Bronchus fibroblast of lung (primary cell): ENCODE measurements around the gene OSBPL9. TPM values are rescaled to one million over a fixed set of nuclear protein-coding genes. Genes with fewer than 3 reads are reported as not detected.

Experiments used
- total RNA-seq: library from RNA; depleted of rRNA; stranded (reverse); fragments of >200 nt; gene quantifications from 2 replicates; pipeline ENCODE4 v1.2.3, GENCODE V29; 2015

The OSBPL9 gene, protein sequence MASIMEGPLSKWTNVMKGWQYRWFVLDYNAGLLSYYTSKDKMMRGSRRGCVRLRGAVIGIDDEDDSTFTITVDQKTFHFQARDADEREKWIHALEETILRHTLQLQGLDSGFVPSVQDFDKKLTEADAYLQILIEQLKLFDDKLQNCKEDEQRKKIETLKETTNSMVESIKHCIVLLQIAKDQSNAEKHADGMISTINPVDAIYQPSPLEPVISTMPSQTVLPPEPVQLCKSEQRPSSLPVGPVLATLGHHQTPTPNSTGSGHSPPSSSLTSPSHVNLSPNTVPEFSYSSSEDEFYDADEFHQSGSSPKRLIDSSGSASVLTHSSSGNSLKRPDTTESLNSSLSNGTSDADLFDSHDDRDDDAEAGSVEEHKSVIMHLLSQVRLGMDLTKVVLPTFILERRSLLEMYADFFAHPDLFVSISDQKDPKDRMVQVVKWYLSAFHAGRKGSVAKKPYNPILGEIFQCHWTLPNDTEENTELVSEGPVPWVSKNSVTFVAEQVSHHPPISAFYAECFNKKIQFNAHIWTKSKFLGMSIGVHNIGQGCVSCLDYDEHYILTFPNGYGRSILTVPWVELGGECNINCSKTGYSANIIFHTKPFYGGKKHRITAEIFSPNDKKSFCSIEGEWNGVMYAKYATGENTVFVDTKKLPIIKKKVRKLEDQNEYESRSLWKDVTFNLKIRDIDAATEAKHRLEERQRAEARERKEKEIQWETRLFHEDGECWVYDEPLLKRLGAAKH
- 48.9 and 59.5 TPM in 2 replicates for total RNA-seq

DNA sequence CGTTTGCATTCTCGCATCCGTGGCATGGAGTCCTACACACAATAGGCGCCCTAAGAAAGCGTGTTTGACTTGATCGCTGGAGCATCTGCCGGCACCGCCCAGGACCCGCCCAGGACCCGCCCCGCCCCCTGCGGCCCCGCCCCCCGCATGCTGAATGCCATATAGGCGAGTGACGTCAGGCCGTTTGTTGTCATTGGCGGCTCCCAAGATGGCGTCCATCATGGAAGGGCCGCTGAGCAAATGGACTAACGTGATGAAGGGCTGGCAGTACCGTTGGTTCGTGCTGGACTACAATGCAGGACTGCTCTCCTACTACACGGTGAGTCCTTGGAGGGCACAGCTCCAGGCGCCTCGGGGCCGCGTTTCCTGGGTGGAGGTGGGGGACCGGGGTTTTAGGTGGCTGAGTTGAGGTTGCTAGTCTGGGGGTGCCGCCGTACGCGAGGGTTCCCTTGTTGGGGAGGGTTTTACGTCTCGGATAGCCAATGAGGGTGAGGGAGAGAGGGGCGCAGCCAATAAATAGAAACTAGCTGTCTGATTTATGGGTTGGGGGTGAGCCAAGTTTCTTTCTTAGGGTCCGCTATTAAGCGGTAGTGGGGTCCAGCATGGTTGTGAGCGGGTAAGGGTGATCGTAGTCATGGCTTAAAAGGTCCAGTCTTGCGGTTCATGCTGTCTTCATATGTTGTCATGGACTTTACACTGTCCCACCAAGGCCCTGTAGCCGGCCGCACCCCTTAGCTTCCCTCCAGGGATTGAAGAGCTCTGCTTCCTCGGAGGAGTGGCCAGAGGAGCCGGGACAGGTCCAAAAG is at the start of gene OSBPL9:
OSBPL9 (plus strand) TSS at position 190 of the 806 bp plus-strand sequence; CDS start at position 209, 19 bp downstream.

Other genes starting within 250 kb of the OSBPL9 start
- gene EPS15, start 97.8 kb upstream of the OSBPL9 start, total RNA-seq, result 22.9 and 25.4 TPM in 2 replicates